ENCODE data around the gene PDXK.

PDXK gene

DNA sequence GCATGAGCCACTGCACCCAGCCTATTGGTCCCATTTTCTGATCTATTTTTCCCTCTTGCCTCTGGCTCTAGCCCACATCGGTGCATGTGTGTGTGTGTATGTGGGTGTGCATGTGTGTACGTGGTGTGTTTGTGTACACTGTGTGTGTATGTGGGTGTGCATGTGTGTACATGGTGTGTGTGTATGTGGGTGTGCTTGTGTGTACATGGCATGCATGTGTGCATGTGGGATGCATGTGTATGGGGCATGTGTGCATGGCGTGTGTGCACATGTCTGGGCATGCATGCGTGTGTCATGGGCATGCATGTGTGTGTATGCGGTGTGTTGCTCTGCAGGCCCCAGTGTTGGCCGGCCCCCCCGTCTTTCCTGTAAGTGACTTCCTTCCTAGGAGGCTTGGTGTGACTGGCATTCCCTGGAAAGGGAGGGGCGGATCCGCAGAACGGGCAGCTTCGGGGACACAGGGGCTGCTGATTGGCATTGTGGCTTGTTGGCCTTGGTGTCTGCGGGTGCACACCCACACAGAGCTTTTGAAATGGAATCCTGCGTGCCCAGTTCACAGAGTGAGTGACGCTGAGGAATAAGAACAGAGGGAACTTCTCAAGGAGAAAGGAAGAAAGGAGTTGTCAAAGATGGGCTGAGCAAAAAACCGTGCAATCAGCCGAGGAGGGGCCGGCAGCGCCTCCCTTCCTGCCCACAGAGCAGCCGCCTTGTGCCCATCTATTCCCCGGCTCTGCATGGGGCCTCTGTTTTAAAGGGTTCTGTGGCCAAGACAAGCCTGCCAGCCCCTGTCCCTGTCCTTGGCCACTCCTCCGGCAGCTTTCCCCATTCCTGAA, 8.0 kb downstream of the PDXK start:
- DNase-seq, result no peak

DNA sequence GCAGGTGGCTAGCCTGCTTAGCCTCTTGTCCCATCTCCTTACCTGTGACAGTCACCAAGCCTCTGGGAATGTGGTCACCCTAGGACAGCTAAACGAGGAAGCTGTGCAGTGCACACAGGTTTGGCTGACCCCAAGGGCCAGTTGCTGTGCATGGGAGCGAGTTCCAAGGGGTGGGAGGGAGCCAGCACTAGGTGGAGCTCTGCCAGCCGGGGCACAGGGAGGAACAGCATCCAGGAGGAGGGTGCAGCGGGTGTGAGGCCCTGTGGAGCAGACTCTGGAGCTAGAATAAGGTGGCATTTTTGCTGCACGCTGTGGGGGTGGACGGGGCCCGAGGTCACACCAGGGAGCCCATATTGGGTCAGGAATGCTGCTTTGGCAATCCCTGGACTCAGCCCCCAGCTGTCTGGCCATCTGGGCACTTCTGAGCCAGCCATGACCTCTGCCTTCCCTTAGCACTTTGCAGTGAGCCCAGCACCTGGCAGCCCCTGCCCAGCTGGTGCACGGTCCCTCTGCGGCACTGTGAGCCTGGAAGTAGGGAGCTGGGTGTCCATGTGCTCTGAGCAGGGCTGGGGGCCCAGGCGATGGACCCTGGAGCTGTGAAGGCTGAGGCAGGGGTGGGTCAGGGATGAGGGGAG, 8.7 kb downstream of the PDXK start:
- no peak for DNase-seq

DNA sequence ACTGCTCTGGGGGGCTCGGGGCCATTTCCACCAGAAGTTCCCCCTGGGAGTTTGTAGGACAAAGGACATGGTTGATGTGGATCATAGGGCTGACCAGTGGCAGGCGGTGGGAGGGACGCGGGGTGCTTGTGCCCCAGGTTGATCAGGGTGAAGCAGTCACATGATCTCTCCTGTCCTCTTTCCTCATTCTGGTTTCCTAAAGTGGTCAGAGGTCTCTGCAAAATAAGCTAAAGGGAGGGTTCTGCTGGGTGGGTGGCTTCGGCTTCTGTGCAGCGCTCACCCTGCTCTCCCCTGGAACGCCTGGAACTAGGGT, 9.2 kb downstream of the PDXK start:
- no peak for DNase-seq

DNA sequence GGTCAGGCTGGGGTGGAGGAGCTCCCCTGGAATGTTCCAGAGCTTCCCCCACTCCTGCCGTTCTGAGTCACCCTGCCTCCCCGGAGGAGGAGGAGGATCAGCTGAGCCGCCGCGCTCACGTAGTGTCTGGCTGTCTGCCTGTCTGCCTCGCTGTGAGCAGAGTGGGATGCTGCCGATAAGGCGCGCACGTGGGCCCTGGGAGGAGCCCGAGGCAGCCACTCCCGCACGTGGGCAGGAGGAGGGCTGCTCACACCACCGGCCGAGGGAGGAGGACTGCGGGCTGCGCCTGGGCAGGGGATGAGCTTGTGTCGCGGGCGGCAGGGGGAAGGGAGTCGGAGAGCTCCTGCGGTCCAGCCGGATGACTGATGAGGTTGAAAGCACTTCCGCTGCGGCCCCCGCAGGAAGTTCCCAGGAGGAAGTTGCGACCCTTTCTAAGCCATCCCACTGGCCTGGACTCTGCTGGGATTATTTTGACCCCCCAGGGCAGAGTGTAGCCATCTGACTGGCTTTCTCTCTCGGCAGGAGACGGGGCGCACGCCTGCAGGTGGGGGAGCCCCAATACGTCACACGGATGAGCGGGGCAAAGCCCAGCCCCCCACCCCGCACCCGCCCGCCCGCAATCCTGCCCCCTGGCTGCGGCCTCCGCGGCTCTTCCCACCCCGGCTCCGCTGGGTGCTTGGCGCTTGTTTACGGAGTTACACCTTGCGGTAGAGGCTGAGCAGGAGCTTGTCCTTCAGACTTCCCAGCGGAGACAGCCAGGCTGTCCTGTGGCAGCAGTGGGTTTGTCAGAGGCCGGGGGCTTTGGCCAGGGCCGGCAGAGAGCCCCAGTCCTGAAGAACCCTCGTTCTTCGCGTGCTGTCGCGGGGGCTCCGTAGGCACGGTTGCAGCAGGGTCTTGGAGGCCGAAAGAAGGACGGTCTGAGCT, 9.8 kb downstream of the PDXK start:
- DNase-seq, result no peak

DNA sequence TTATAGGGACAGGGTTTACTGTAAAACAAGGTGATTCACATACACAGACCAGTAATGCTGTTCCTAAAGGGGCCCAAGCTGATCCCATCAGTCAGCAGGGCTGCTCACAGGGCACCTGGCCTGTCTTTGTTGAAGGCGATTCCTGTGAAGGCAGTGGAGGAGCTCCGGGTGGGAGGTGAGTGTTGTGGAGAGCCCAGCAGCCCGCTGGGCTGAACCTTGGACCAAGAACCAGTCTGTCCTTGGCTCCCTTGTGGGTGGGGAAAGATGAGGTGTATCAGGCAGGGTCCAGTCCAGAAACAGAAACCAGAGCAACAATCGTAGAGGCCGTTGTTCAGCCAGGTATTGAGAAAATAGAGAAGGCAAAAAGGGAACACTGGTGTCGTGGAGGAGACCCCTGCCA, 12.5 kb downstream of the PDXK start:
- DNase-seq, result no peak

DNA sequence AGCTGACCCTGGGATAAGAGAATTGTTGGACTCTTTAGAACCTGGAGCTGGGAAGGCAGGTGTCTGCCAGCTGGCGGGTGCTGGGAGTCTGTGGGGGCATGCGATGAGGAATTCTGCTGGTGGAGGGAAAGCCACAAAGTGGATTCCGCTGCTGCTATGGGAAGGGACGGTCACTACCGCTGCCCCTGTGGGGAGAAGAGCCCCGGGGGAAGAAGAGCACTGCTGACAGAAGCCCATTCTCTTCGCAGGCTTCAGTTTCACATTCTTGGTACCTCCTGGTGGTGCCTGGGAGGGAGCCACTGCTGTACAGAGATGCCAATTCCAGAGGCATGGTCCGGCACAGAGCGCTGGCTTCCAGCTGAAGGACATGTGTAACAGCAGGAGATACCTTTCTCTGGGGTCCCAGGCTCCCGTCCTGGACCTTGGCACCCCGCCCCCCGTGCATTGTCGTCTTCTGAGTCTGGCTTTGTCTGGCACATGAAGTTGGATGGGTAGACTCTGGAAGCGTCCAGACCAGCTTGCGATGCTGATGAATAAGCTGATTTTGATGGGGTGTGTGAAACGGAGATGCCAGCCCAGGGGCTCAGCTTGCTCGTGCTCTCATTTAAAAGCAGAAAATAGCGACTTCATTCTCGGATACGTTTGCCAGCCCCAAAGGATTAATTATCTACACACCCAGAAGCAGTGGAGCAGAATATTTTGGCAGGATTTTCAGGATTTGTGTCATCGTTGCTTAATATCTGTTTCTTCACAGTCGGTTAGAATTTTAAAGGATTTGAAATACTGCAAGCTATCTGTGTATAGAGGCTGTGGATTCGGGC, 13.2 kb downstream of the PDXK start:
- DNase-seq, result no peak

DNA sequence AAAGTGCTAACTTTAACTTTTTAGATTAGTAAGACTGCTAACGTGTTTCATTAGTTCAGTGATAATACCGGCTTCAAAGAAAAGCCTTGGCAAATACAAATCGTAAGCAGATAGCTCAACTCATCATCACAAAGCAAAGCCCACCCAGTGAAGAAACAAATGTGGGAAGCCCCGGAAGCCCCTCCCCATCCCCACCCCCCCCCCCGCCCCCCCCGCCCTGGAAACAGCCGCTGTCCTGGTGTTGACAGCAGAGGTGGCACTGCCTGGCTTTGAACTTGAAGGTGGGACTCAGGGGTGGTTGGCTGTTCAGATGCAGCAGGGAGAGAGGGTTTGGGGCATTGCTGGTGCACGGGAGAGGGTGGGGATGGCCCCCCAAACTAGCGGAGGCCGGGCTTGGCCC, 14.1 kb downstream of the PDXK start:
- no peak for DNase-seq

DNA sequence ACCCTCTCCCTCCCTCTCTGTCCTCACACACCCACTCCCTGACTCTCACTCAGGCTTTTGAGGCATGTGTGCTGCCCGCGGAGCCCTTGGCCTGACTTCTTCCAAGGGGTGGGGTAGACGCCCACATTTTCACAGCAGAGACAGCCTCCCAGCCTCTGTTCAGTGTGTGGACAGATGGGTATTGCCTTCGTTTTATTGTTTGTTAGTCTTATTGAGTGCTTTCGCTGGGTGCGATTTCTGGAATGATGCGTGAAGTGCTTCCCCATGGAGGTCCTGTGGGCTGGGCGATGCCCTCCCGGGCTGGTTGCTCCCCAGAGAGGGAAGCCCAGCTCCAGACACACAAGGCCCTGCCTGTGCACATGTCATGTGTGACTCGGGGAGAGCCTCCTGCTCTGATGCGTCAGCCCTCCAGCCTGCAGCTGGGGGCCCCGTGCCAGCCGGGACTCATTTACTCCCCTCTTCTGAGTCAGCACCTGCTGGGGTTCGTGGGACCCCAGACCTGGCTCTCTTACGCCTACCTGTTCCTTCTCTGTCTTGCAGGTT, 14.7 kb downstream of the PDXK start:
- no peak for DNase-seq

DNA sequence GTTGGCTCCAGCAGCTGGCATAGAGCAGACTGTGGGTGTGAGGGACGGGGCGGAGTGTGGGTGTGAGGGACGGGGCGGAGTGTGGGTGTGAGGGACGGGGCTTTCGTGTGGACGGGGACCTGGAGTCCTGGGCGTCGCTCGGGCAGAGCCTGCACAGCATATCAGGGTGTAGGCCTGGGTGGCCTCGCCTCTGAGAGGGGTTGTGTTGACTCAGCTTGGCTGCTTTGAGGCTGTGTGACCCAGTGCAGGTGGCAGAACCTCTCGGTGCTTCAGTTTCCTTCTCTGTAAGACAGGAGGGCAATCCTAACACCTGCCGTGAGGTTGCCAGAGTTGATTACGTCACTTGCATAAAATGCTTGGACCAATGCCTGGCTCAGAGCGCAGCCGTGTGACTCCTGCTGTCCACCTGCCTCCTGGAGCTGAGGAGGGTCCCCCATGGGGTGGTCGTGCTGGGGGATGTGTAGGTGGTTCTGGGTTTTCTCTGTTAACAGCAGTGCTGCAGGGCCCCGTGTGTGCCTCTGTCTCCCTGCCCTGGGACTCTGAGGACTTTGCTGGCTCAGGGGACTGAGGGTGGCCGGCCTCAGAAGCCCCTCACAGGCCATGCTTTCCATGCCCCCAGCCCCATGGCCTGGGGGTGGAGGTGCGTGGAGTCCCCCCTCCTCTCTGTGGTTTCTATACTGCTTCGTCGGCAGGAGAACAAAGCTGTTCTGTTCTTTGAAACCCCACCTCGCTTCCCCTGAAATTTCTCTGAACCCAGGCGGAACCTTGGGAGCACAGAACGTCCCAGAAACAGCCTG, 15.4 kb downstream of the PDXK start:
- DNase-seq, result no peak

DNA sequence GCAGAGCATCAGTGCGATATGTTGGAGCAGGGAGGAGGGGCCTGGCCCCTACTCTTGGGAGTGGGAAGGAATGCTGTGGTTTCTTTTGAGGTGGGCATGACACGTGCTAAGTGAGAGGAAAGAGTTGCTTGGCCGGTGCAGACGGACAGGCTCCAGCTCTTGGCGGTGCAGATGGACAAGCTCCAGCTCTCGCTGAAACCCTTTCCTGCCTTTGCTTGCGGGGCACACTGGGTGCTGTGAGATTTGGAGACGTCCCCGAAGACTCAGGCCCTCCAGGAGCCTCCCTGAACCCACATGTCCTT, 15.9 kb downstream of the PDXK start:
- no peak for DNase-seq

DNA sequence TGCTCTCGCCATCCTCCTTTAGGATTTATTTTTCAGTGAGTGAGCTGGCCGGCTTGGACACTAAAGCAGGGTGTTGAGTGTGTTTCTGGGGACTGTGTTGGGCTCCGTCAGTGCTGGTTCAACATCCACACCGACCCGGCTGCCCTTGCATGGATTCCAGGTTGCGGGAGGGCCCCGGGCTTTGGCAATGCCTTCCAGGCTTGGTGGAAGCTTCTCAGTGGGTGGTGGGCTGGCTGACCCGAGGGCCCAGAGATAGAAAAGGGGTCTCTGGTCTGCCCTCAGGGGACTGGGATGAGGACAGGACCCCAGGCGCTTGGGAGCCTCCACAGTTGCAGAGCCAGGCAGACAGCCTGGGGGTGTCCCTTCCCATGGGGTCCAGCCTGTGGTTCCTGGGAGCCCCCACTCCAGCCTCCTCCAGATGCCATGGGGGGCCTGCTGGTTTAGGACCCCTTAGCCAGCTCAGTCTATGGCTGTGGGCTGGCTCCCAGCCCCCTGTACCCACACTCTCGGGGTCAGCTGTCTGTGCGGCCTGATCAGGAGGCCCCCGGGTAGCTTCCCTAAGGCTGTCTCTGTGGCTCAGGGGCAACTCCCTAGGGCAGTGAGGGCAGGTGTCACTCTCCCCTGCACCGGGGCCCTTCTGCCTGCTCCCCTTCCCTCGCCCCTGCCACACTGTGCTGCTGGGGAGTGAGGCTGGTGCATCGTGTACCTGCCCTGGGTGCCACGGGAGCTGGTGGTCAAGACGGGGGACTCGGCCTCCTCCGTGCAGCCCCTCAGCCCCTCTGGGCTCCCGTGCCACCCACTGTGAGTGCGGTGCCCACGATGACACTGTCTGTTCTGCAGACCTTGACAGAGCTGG, 16.5 kb downstream of the PDXK start:
- no peak for DNase-seq

DNA sequence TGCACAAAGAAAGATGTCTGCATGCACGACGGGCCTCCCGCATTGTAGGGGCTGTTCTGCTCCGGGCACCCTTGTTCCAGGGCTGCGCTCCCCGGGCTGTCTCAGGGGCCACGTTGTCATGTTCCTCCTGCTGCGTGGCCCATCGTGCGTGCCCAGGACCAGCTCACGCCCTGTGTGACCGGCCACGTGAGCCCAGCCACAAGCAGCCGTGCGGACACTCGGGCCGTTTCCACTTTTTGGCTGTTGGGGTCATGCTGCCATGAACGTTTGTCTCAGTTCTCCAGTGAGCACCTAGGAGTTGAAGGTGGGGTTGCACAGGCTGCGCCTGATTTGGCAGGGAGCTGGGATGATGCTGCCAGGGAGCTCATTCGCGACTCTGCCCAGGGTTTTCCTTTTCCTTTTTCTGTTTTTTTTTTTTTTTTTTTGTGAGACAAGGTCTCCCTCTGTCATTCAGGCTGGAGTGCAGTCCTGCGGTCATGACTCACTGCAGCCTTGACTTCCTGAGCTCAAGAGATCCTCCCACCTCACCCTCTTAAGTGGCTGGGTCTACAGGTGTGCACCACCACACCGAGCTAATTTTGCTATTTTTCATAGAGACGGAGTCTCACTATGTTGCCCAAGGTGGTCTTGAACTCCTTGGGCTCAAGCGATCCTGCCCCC, 17.4 kb downstream of the PDXK start:
- DNase-seq, result no peak

DNA sequence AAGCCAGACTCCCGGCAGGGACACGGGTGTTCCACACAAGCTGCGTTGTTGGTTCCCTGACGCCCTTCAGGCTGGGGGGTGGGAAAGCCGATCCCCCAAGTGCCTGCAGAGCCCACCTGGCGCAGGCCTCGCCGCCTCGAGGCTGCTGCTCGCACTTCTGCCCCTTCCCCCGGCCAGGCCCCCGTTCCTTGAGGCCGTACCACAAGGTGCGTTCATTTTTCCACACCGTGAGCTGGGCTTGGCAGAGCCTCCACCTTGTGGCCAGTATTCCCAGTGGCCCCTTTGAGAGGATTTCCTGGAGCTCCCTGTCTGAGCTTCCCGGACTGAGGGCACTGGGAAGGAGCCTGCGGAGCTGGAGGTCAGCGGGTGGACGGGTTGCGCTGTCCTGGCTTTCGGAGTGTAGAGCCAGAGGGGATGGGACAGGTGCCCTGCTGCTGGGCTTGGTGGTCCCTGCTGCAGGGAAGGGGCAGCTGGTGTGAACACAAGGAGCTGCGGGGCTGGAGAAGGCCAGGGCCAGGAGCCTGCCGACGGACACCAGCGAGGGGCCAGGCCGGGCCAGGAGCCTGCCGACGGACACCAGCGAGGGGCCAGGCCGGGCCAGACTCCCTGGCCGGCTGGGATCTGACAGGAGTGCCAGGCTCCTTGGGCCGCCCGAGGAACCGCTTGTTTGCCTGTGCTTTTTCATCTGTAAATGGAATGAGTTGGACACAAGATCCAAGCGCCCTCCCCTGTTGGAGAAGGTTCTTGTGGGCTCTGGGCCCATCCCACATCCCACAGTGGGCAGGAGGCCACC, 18.4 kb downstream of the PDXK start:
- DNase-seq, result no peak

DNA sequence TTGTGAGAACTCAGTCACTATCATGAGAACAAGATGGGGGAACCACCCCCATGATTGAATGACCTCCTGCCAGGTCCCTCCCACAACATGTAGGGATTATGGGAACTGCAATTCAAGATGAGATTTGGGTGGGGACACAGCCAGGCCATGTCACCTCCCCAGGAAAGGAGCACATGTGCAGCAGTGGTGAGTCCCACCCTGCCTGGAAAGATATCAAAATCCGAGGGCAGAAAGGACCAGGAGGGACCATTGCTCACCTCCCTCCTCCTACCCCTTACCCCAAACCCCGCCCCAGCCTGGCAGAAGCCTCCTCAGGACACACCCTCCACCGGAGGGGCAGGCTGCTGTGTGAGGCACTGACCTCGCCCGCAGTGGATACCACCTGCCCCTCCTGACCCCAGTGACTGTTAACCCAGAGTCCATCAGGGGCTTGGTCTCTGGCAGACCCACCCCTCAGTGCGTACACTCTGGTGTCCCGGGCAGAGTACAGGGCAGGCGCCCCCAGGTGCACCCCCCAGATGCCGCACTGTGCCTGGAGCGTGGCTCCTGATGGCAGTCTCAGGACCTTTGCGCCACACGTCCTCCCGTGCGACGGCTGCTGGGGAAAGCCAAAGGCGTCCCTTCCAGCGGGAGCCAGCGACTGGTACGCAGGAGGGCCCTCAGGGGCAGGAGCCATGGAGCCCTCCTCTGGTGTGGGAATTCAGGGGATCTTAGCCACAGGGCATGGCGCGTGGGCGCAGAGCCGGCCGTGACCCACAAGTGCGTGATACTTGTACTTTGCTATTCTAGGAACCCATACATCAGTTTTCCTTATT, 20.9 kb downstream of the PDXK start:
- DNase-seq, result no peak

DNA sequence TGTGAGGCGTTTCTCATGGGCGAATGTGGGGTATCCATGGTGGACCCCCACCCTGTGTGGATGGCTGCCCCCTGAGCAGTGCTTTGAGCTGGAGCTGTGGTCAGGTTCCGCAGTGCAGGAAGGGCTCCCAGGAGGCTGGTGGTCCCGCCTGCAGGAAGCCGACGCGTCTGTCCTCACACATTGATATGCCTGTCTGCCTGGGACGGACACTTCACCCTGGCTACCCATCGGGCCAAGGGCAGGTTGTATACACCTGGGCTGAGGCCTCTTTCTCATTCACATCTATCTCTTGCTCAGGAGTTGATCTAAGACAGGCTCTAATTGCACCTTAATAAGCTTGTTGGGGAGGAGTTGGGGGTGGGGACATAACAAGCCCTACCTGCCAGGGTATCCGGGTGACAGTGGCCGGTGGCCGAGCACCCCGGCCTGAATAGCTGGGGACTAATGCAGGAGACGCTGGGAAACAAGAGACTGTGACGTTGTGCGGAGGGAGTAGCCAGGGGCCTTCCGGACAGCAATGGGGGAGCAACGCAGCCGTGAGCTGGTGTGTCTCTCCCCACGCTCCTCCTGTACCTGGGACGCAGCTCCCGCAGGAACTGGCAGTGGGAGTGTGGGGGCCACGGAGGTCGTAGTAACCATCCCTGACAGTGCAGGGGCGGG, 21.7 kb downstream of the PDXK start:
- no peak for DNase-seq

DNA sequence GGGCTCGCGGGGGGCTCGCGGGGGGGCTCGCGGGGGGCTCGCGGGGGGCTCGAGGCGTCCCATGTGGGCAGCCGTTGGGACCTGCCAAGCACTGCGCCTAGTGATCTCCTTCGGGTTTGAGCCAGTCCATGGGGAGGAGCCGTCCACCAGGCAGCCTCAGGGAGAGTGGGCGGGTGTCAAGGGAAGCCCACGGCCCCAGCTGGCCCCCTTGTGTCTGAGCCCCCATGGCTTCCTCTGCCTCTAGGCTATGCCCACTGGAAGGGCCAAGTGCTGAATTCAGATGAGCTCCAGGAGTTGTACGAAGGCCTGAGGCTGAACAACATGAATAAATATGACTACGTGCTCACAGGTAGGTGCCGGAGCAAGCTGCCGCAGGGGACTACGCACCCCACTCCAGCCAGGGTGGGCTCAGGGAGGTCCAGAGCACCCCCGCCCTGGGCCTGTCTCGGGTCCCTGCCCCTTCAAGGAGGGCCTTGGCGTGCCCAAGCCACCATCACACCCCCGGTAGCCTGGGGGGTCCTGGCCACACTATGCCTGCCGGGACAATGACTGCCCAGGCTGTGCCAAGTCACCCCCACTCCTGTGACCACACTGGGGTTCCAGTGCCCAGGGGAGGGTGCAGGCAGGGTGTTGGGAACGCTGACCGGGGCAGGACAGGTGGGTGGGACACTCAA, 22.6 kb downstream of the PDXK start:
- DNase-seq, result no peak

DNA sequence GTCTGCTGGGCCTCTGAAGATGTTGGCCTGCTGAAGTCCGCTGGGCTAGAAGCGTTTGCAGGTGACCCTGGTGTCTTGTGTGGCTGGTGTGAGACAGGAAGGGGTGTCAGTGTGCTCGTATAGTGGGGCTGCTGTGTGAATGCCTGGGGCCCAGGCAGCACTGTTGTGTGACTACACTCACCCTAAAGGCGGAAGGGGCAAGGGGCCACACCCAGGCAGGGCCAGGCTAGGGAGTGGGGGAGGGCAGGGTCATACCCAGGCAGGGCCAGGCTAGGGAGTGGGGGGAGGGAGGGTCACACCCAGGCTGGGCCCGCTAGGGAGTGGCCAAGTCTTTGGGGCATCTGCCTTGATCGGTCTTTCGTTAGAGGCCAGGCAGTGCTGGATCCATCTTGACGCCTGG, 25.0 kb downstream of the PDXK start:
- no peak for DNase-seq

DNA sequence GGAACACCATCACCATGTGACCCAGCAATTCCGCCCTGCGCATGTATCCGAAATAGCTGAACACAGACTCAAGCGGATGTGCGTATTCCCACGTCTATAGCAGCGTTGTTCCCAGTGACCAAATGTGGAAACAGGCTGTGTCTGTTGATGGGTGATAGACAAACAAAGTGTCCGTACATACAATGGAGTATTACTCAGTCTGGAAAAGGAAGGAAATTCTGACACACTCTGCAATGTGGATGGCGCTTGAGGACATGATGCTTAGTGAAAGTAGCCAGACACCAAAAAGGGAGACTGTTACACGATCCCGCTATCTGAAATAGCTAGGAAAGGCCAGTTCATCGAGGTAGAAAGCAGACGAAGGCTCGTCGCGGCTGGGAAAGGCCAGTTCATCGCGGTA, 25.8 kb downstream of the PDXK start:
- no peak for DNase-seq

All from NCI-H2081 treated with DMSO at 0.1 percent for 48 hours (cell line).